Stimulated activated CD8-positive, alpha-beta memory T cell treated with anti-CD3 and anti-CD28 coated beads, Interleukin-12 subunit alpha, Interleukin-12 subunit beta, amount 100 ng/mL, for 4 hours (primary cell): Measurements from ENCODE around the gene ZNF282.

Experiments used
- DNase-seq: peaks from one replicate; pipeline ENCODE4 v3.0.0-alpha.2; 2020; ENCODE audit warnings: low read depth

The ZNF282 gene

DNA sequence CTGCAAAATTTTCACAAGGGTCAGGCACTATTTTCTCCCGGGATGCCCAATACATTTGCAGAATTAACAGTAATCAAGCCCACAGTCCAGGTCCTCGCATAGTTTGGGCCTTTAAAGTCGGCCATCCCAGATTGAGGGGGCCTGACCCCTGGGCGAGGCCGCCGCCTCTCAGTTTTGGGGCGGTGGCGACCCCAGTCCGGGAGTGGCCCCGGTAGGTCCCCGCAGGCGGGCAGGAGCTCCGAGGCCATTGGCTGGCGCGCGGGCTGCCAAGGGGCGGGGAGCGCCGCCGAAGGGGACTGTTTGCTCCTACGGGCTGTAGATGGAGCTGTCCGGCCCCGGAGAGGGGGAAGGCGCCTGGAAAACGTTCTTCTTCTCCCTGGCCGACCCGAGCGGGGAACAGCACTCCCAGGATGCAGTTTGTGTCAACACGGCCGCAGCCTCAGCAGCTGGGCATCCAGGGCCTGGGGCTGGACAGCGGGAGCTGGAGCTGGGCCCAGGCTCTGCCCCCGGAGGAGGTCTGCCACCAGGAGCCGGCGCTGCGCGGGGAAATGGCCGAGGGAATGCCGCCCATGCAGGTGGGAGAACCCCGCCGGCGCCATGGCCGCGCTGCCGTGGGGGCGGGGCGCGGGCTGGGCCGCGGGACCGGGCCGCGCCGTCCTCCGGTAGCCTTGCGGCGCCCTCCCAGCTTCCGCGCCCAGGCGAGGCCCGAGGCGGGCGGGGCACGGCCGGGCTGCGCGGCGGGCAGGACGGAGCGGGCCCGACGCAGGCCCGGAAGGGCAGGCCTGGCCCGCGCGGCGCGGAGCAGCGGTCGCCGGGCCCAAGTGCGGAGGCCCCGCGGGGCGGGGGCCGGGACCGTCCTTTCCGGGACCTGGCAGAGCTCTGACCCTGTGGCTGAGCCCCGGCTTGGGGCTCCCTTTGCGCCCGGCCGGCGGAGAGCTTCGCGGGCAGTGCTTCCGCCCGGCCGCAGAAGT lies at the start of gene ZNF282:
Gene ZNF282 (plus strand): TSS at position 367 of the 971 bp plus-strand sequence. CDS start 44 bp downstream, at position 411.
- DNase-seq: peak; percentile 47

GRCh38 chr7:149147072-149147751 lies 48.1 kb upstream of the ZNF282 start, which contains the start of gene ZNF398:
Gene ZNF398 (plus strand): TSS chr7:149147453. CDS start chr7:149147743, 290 bp downstream.
- peak; percentile 76 for DNase-seq

DNA sequence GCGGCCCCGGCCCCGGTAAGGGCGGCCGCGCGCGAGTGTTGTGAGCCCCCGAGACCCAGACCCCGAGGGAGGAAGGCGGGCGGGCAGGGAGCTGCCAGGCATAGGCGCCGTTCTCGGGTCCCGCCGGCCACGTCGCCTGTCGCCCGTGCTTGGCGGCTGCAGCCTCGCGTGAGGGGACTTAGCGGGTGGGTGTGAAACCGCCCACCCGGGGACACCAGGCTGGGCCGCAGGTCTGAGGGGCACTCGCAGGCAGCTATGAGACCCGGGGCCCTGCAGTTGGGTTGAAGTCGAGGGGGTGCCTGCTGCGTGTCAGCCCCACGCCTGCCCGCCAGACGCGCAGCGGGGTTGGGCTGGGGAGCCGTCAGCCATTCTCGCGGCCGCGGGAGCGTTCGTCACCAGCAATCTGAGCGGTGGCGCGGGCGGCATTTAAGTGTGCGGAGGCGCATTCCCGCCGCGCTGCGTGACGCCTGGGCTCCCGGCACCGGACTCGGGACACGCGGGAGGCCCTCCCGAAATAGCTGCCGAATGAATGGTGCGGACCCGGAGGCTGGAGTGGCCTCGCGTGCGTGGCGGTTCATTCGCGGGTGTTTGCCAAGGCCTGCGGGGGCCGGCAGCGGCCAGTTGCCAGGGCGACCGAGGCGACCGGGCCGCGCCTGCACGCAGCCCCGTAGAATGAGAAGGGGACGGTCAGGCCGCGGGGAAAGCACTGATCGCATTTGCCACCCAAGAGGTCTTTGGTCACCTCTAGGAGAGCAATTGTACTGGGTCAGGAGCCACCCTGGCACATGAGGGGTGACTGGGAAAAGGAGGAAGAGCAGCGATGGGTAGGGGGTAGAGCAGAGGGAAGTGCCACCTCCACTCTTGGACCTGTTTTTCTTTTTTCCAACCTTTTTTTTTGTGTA lies 47.3 kb upstream of the ZNF282 start:
- DNase-seq: peak; percentile 57

- no peak for DNase-seq
Observed at GRCh38 chr7:149150981-149151380, 44.4 kb upstream of the ZNF282 start.

GRCh38 chr7:149153346-149153745 lies 42.0 kb upstream of the ZNF282 start:
- DNase-seq: no peak

DNA sequence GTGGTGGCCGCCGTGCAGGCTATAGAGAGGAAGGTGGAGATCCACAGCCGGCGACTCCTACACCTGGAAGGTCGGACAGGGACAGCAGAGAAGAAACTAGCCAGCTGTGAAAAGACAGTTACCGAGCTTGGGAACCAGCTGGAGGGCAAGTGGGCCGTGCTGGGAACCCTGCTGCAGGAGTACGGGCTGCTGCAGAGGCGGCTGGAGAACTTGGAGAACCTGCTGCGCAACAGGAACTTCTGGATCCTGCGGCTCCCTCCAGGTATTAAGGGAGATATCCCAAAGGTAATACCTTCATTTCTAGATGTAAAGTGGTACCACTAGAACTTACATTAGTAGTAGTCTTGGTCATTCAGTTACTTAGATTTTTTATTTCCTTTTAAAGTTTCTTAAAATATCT lies 41.3 kb upstream of the ZNF282 start:
- DNase-seq: no peak

GRCh38 chr7:149156898-149157297 lies 38.4 kb upstream of the ZNF282 start:
- DNase-seq: no peak

DNA sequence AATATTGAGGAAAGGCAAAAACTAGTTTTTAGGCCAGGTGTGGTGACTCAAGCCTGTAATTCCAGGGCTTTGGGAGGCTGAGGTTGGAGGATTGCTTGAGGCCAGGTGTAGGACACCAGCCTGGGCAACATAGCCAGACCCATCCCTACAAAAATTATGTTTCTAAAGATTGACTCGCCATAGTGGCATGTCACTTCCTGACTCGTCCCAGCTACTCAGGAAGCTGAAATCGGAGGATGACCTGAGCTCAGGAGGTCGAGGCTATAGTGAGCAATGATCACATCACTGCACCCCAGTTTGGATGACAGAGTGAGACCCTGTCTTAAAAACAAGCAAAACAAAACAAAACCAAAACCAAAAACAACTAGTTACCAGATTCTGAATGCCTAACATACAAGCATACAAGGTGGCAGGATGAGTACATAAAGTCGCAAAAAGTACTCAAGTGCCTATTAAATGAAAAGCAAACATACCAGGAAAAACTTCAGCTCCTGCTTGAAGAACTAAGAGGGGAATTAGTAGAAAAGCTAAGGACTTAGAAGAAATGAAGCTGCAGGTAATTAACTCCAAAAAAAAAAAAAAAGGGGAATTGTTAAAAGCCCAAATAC lies 34.0 kb upstream of the ZNF282 start:
- no peak for DNase-seq

DNA sequence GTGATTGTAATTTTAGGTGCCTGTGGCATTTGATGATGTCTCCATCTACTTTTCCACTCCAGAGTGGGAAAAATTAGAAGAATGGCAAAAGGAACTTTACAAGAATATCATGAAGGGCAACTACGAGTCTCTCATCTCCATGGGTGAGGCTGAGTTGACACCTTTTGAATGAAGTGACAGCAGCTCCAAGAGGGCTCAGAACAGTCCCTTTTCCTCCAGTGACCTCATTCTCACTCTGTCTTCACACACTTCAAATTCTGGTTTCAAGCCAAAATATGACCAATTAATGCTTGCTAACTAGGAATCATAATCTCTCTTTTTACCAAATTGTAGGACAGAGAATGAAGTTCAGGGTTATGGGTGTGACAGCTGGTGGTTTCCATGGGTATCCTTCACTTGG lies 29.2 kb upstream of the ZNF282 start:
- no peak for DNase-seq

DNA sequence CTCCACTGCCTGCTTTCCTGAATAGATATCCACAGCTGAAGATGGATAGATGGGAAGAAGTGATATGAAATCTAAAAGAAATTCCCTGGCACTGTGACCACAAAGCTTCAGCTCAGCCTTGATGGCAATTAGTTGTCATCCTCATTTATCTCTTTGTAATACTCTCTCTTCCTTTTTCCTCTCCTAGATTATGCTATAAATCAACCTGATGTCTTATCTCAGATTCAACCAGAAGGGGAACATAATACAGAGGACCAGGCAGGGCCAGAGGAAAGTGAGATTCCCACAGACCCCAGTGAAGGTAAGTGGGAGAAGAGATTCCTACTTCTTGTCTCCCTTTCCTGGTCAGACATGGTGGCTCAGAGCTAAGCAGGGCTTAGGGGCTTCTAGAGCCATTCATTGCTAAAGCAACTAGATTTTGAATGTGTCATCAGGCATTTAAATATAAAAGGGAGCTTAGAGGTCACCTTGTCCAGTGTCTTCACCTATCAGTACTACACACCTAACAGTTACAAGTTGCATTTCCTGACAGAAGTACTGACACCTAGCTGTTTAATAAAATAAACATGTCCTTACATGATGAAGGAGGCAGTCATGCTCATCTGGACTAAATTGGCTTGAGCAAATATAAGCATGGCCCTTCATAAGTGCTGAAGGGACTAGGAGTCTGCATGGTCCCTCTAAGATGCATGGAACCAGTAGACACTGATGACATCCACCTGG lies 28.6 kb upstream of the ZNF282 start:
- DNase-seq: no peak

GRCh38 chr7:149171892-149172533 lies 23.3 kb upstream of the ZNF282 start:
- no peak for DNase-seq

- no peak for DNase-seq
Observed at GRCh38 chr7:149172534-149172920, 22.8 kb upstream of the ZNF282 start.

GRCh38 chr7:149175150-149175549 lies 20.2 kb upstream of the ZNF282 start:
- DNase-seq: no peak

DNA sequence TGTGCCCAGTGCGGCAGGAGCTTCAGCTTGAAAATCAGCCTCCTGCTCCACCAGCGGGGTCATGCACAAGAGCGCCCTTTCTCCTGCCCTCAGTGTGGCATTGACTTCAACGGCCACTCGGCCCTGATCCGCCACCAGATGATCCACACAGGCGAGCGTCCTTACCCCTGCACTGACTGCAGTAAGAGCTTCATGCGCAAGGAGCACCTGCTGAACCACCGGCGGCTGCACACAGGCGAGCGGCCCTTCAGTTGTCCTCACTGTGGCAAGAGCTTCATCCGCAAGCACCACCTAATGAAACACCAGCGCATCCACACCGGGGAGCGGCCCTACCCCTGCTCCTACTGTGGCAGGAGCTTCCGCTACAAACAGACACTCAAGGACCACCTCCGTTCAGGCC lies 16.1 kb upstream of the ZNF282 start:
- DNase-seq: no peak

- DNase-seq: no peak
Observed at GRCh38 chr7:149180722-149181449, 14.5 kb upstream of the ZNF282 start.

DNA sequence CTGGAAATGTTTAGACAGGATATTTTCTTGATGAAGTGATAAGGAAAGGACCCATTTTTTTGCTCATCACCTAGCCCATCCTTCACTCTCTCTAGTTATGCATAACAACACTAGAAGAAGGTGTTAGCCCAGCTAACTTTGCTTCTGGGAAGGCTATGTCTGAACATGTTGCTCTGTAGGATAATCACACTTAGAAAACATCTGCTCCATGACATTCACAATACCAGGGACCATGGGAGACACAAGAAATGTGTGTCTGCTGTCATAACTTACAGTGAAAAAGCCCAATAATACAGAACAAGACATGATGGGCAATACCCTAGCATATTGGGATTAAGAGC lies 13.9 kb upstream of the ZNF282 start:
- DNase-seq: no peak

- DNase-seq: no peak
Observed at GRCh38 chr7:149184274-149184673, 11.1 kb upstream of the ZNF282 start.

DNA sequence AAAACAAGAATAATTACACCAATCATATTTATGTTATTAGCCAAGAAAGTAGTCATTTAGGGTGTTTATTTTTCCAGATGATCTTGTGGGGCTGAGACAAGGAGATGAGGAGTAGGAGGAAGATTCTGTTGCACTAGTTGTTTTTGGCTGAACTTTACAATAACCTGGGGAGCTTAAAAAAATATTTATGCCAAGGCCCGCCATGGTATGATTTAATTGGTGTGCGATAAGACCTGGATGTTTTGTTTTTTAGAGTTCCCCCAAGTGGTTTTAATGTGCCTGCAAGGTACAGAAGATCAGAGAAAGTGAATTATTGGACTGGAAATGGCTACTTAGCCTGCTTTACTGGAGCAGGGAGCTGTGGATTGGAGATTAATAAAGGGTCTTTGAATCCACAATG lies 7.1 kb upstream of the ZNF282 start:
- DNase-seq: no peak

DNA sequence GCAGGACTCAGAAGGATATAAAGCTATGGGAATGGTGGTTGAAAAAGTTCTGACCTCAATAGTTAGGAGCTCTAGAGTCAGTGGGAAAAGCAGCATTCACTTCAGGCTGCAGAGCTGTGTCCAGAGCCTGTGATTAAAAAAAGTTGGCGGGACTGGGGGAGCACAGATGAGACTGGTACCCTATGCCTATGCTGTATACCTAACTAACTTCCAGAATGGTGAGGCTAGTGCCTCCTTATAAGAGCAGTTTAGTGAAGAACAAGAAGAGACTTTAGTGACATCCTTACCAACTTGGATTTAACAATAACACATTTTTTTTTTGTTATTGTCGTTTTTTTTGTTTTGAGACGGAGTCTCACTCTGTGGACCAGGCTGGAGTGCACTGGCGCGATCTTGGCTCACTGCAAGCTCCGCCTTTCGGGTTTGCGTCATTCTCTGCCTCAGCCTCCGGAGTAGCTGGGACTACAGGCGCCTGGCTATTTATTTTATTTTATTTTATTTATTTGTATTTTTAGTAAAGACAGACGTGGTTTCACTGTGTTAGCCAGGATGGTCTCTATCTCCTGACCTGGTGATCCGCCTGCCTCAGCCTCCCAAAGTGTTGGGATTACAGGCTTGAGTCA lies 6.6 kb upstream of the ZNF282 start:
- no peak for DNase-seq
